H9 (cell line): ENCODE results near the gene THSD7A. TPM values are rescaled to one million over a fixed set of nuclear protein-coding genes. Genes with fewer than 3 reads are reported as not detected.

Experiments used
- DNase-seq: peaks from one replicate; pipeline ENCODE4 v3.0.0-alpha.2; 2017
- H2AFZ ChIP-seq: one replicate; pipeline ENCODE4 v1.6.1; 2013; ENCODE audit warnings: mild to moderate bottlenecking, low read length, control low read depth, moderate library complexity
- H2AK5ac ChIP-seq: 2 replicates; pipeline ENCODE4 v1.6.1; 2013; ENCODE audit warnings: low read length, control low read depth, mixed read lengths; ENCODE audit not compliant: insufficient read length
- H2BK120ac ChIP-seq: one replicate; pipeline ENCODE4 v1.6.1; 2013; ENCODE audit warnings: low read depth, mild to moderate bottlenecking, low read length, control low read depth, inconsistent platforms; ENCODE audit not compliant: poor library complexity, severe bottlenecking
- H2BK12ac ChIP-seq: 2 replicates; pipeline ENCODE4 v1.6.1; 2013; ENCODE audit warnings: low read length, control low read depth, mixed read lengths, low read depth; ENCODE audit not compliant: insufficient read length
- H2BK15ac ChIP-seq: 2 replicates; pipeline ENCODE4 v1.6.1; 2013; ENCODE audit warnings: low read depth, low read length, control low read depth
- H2BK20ac ChIP-seq: one replicate; pipeline ENCODE4 v1.6.1; 2013; ENCODE audit warnings: low read depth, mild to moderate bottlenecking, low read length, control low read depth, inconsistent platforms; ENCODE audit not compliant: poor library complexity, severe bottlenecking
- H2BK5ac ChIP-seq: 2 replicates; pipeline ENCODE4 v1.6.1; 2013; ENCODE audit warnings: low read length, control low read depth, mixed read lengths; ENCODE audit not compliant: insufficient read length
- H3K14ac ChIP-seq: 2 replicates; pipeline ENCODE4 v1.6.1; 2013; ENCODE audit warnings: low read length, control low read depth; ENCODE audit not compliant: insufficient read depth
- H3K18ac ChIP-seq: 2 replicates; pipeline ENCODE4 v1.6.1; 2013; ENCODE audit warnings: low read depth, mild to moderate bottlenecking, mixed read lengths, low read length, control low read depth; ENCODE audit not compliant: insufficient read length
- H3K23ac ChIP-seq: 2 replicates; pipeline ENCODE4 v1.6.1; 2013; ENCODE audit warnings: low read length, control low read depth, mixed read lengths, low read depth; ENCODE audit not compliant: insufficient read length
- H3K23me2 ChIP-seq: 2 replicates; pipeline ENCODE4 v1.6.1; 2013; ENCODE audit warnings: low read depth, mild to moderate bottlenecking, mixed read lengths, low read length, control low read depth; ENCODE audit not compliant: insufficient read length, poor library complexity, severe bottlenecking
- H3K27ac ChIP-seq: 2 replicates; pipeline ENCODE4 v1.5.1; 2013; ENCODE audit warnings: low read length, control low read depth, mixed read lengths, low read depth; ENCODE audit not compliant: insufficient read length
- H3K27me3 ChIP-seq: 2 replicates; pipeline ENCODE4 v1.6.1; 2013; ENCODE audit warnings: low read length, control low read depth, inconsistent platforms; ENCODE audit not compliant: insufficient read depth
- H3K4ac ChIP-seq: 2 replicates; pipeline ENCODE4 v1.6.1; 2013; ENCODE audit warnings: low read depth, mild to moderate bottlenecking, control low read depth, inconsistent platforms, low read length, moderate library complexity
- H3K4me1 ChIP-seq: 2 replicates; pipeline ENCODE4 v1.6.1; 2013; ENCODE audit warnings: low read length, control low read depth, inconsistent platforms; ENCODE audit not compliant: insufficient read depth
- H3K4me2 ChIP-seq: 2 replicates; pipeline ENCODE4 v1.6.1; 2013; ENCODE audit warnings: low read length, control low read depth, mixed read lengths; ENCODE audit not compliant: insufficient read length, insufficient read depth
- H3K56ac ChIP-seq: 2 replicates; pipeline ENCODE4 v1.6.1; 2013; ENCODE audit warnings: low read depth, mild to moderate bottlenecking, mixed read lengths, low read length, control low read depth; ENCODE audit not compliant: insufficient read length
- H3K79me1 ChIP-seq: 2 replicates; pipeline ENCODE4 v1.6.1; 2013; ENCODE audit warnings: low read depth, mild to moderate bottlenecking, moderate library complexity, low read length, control low read depth, inconsistent platforms; ENCODE audit not compliant: insufficient read depth, poor library complexity, severe bottlenecking
- H3K79me2 ChIP-seq: 2 replicates; pipeline ENCODE4 v1.6.1; 2013; ENCODE audit warnings: low read length, control low read depth, inconsistent platforms; ENCODE audit not compliant: insufficient read depth
- H3K9ac ChIP-seq: 2 replicates; pipeline ENCODE4 v1.6.1; 2013; ENCODE audit warnings: low read length, control low read depth, mixed read lengths; ENCODE audit not compliant: insufficient read length; ENCODE audit errors: extremely low read depth
- H3K9me3 ChIP-seq: one replicate; pipeline ENCODE4 v1.6.1; 2013; ENCODE audit warnings: low read depth, low read length, inconsistent platforms; ENCODE audit not compliant: control insufficient read depth
- H3T11ph ChIP-seq: one replicate; pipeline ENCODE4 v1.6.1; 2013; ENCODE audit warnings: mild to moderate bottlenecking, low read length, control low read depth, inconsistent platforms
- H4K20me1 ChIP-seq: one replicate; pipeline ENCODE4 v1.6.1; 2013; ENCODE audit not compliant: control insufficient read depth, insufficient read length, insufficient read depth
- H4K5ac ChIP-seq: 2 replicates; pipeline ENCODE4 v1.6.1; 2013; ENCODE audit warnings: low read depth, mild to moderate bottlenecking, mixed read lengths, low read length, control low read depth; ENCODE audit not compliant: insufficient read length
- H4K8ac ChIP-seq: replicated peaks from 2 replicates; pipeline ENCODE4 v1.6.1; 2013; ENCODE audit warnings: low read length, control low read depth, mixed read lengths, low read depth; ENCODE audit not compliant: insufficient read length
- H4K91ac ChIP-seq: 2 replicates; pipeline ENCODE4 v1.6.1; 2013; ENCODE audit warnings: low read depth, mild to moderate bottlenecking, moderate library complexity, mixed read lengths, low read length, control low read depth; ENCODE audit not compliant: insufficient read length
- H3K27ac Mint-ChIP-seq, 3 experiments: 2 replicates in 2 of 3; 3 replicates in 1 of 3; pipeline ENCODE4 v1.8.0; 2020 to 2021; ENCODE audit warnings: mixed read lengths in 3 of 3, mild to moderate bottlenecking in 1 of 3, moderate library complexity in 1 of 3
- H3K27me3 Mint-ChIP-seq: 2 replicates; pipeline ENCODE4 v1.8.0; 2021; ENCODE audit warnings: low read depth, mild to moderate bottlenecking, moderate library complexity, mixed read lengths
- H3K36me3 Mint-ChIP-seq, 3 experiments: 2 replicates in 2 of 3; 3 replicates in 1 of 3; pipeline ENCODE4 v1.8.0; 2020 to 2021; ENCODE audit warnings: low read depth in 3 of 3, mixed read lengths in 3 of 3; ENCODE audit not compliant: insufficient read depth in 1 of 3
- H3K4me1 Mint-ChIP-seq, 2 experiments: 2 replicates each; pipeline ENCODE4 v1.8.0; 2020; ENCODE audit warnings: mixed read lengths in 2 of 2
- H3K4me3 Mint-ChIP-seq, 2 experiments: 2 replicates in 1 of 2; 3 replicates in 1 of 2; pipeline ENCODE4 v1.8.0; 2020 to 2021; ENCODE audit warnings: mild to moderate bottlenecking in 2 of 2, mixed read lengths in 2 of 2, moderate library complexity in 1 of 2
- H3K9me3 Mint-ChIP-seq, 2 experiments: 2 replicates in 1 of 2; 3 replicates in 1 of 2; pipeline ENCODE4 v1.8.0; 2020; ENCODE audit warnings: mild to moderate bottlenecking in 2 of 2, mixed read lengths in 2 of 2, moderate library complexity in 1 of 2
- CTCF ChIP-seq: fragments of 200-600 bp; sonication (generic); conservative IDR thresholded peaks from 3 replicates; pipeline ENCODE4 v1.8.0; 2021; ENCODE audit warnings: antibody characterized with exemption, mild to moderate bottlenecking
- WGBS: extraction: QIAGEN DNeasy Blood & Tissue Kit; methylation state at CpG from one replicate; pipeline ENCODE4 v1.1.7; 2013; ENCODE audit warnings: missing lambda C conversion rate, low lambda C conversion rate, mixed read lengths; ENCODE audit not compliant: insufficient read length; ENCODE audit errors: extremely low coverage; 5-methylcytosine and 5-hydroxymethylcytosine counted together
- total RNA-seq: library from RNA; stranded (reverse); gene quantifications from 2 replicates; pipeline ENCODE4 v1.2.1, GENCODE V29; 2021

THSD7A gene
- total RNA-seq, 1 experiment from 2014 or later = 0.42 TPM

GRCh38 chr7:11437994-11438393, 394.0 kb downstream of the THSD7A start:
- H3K4me3 Mint-ChIP-seq = no peak overlapping the region
- H3K18ac ChIP-seq = no peak overlapping the region
- H3K9me3 Mint-ChIP-seq = peaks cover 5 to 11% of the 10 kb centered on the region in 2 experiments; a peak in 3 of 5 replicates
- H2BK20ac ChIP-seq = no peak overlapping the region
- H3K27me3 Mint-ChIP-seq = no peaks in the 10 kb centered on the region
- H2BK5ac ChIP-seq = no peak overlapping the region
- no peak overlapping the region for H2BK15ac ChIP-seq
- no peak overlapping the region for H3K4me2 ChIP-seq
- H3K4ac ChIP-seq = no peak overlapping the region
- H4K91ac ChIP-seq = no peak overlapping the region
- H3K9ac ChIP-seq = no peak overlapping the region
- no peak overlapping the region for H4K8ac ChIP-seq
- H3K9me3 ChIP-seq = peaks cover 7% of the 10 kb centered on the region
- no peaks in the 10 kb centered on the region; the same call in 1 of the 2 replicates for H3K27me3 ChIP-seq
- no peak overlapping the region for H3K23ac ChIP-seq
- no peak for DNase-seq
- no peak for TF ChIP-seq CTCF
- H3T11ph ChIP-seq = no peak overlapping the region
- no peaks in the 10 kb centered on the region for H3K4me1 ChIP-seq
- no peak overlapping the region for H2BK120ac ChIP-seq
- H4K5ac ChIP-seq = no peak overlapping the region
- H2AK5ac ChIP-seq = no peak overlapping the region
- no peaks in the 10 kb centered on the region for H3K79me2 ChIP-seq
- H2BK12ac ChIP-seq = no peak overlapping the region
- no peak overlapping the region for H2AFZ ChIP-seq
- no peak overlapping the region for H3K27ac Mint-ChIP-seq
- H3K36me3 Mint-ChIP-seq = peaks cover 0 to 17% (median 14%) of the 10 kb centered on the region in 3 experiments; a peak in 5 of 7 replicates
- H4K20me1 ChIP-seq = no peaks in the 10 kb centered on the region
- no peaks in the 10 kb centered on the region for H3K23me2 ChIP-seq
- no peaks in the 10 kb centered on the region for H3K79me1 ChIP-seq
- H3K4me1 Mint-ChIP-seq = peaks cover 12 to 14% of the 10 kb centered on the region in 2 experiments
- no peak overlapping the region for H3K14ac ChIP-seq
- WGBS = no CpG with 5 or more reads among the region's 1 CpG
- H3K56ac ChIP-seq = no peak overlapping the region
- no peak overlapping the region for H3K27ac ChIP-seq
